T47D (cell line): Measurements from ENCODE around the gene IFT57.
"Not testable (repeated sequence)": the region's sequence is repeated elsewhere in the genome, so short reads cannot be mapped to it uniquely, and the experiment has no call there.

ENCODE experiments used
- DNase-seq, 2 experiments: peaks; one replicate each; pipeline versions ENCODE4 v3.0.0 to v3.0.0-alpha.2; 2011 to 2012; ENCODE audit warnings: low read depth in 1 of 2, low spot score in 1 of 2
- JUND ChIP-seq: IDR thresholded peaks from 2 replicates; pipeline ENCODE4 v1.6.1; 2012; ENCODE audit warnings: low read depth
- in situ Hi-C: cut with HindIII; loops from 2 replicates; pipeline ENCODE4 v1.10.0; 2016; ENCODE audit warnings: low sequenced_read_pairs, low pct_unique_long_range_greater_than_20kb

Gene IFT57

GRCh38 chr3:108221911-108222852 is at the start of gene IFT57:
Gene IFT57 (minus strand): TSS chr3:108222424. CDS start chr3:108222322, 102 bp downstream.
- no peak for TF ChIP-seq JUND
- peak; percentile 93 to 96 for DNase-seq
- in situ Hi-C loops = no loop called here

GRCh38 chr3:108271626-108272025 is 49.4 kb upstream of the IFT57 start:
- no peak for TF ChIP-seq JUND
- in situ Hi-C loops = no loop called here
- no peak for DNase-seq

GRCh38 chr3:108268235-108268634 is 46.0 kb upstream of the IFT57 start:
- in situ Hi-C loops, DNase-seq: not testable (repeated sequence)

- in situ Hi-C loops, DNase-seq: not testable (repeated sequence)
These were observed 42.5 kb upstream of the IFT57 start for GRCh38 chr3:108264534-108265298.

- no peak for TF ChIP-seq JUND
- in situ Hi-C loops = no loop called here
- no peak for DNase-seq
These were observed 32.9 kb upstream of the IFT57 start for GRCh38 chr3:108255131-108255530.

GRCh38 chr3:108251844-108252243 is 29.6 kb upstream of the IFT57 start:
- in situ Hi-C loops = no loop called here
- TF ChIP-seq JUND = no peak
- DNase-seq = no peak

- DNase-seq = no peak
- in situ Hi-C loops = no loop called here
- TF ChIP-seq JUND = no peak
These were observed 29.0 kb upstream of the IFT57 start for GRCh38 chr3:108251265-108251664.

GRCh38 chr3:108250626-108251025 is 28.4 kb upstream of the IFT57 start:
- DNase-seq = no peak
- in situ Hi-C loops = no loop called here
- no peak for TF ChIP-seq JUND

- no peak for DNase-seq
- no peak for TF ChIP-seq JUND
- in situ Hi-C loops = no loop called here
These were observed 21.0 kb upstream of the IFT57 start for GRCh38 chr3:108243243-108243642.

- TF ChIP-seq JUND = no peak
- DNase-seq = no peak
- in situ Hi-C loops = no loop called here
These were observed 20.6 kb upstream of the IFT57 start for GRCh38 chr3:108242776-108243175.

GRCh38 chr3:108241721-108242120 is 19.5 kb upstream of the IFT57 start:
- TF ChIP-seq JUND = no peak
- DNase-seq = no peak

GRCh38 chr3:108241146-108241545 is 18.9 kb upstream of the IFT57 start:
- in situ Hi-C loops = no loop called here
- no peak for TF ChIP-seq JUND
- no peak for DNase-seq

More at GRCh38 chr3:108241721-108242120, 19.5 kb upstream of the IFT57 start:
- in situ Hi-C loops = no loop called here

GRCh38 chr3:108239082-108239481 is 16.9 kb upstream of the IFT57 start:
- TF ChIP-seq JUND = no peak
- in situ Hi-C loops = no loop called here
- no peak for DNase-seq
